Measurements from ENCODE around the gene FGGY. TPM values are rescaled to one million over a fixed set of nuclear protein-coding genes. Genes with fewer than 3 reads are reported as not detected.

Gene FGGY
- total and polyA plus RNA-seq, 2 donors (not counting 3 experiments of a cell fraction or from before 2014, with no cell fraction given): 5.6 to 6.4 TPM

DNA sequence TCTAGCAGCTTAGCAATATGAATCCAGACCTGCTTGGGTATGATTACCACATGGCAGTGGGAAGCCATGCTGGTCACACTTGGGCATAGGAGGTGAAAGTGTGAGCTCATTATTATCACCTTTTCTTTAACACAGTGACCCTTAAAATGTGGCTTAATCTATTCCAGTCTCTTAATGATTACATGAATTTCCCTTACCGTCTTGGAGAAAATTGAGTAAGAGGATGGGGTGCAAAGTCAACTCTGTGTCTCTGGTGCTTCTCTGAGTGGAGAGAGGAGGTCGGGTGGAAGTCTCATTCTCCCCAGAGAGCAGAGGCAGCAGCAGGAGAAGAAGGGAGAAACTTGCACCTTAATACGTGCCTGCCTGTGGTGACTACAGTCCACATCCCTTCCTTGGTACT lies 91.3 kb downstream of the FGGY start:
- no peak for TF ChIP-seq GATA2 (IDR thresholded peaks at IDR 0.05; ENCODE audit: insufficient read depth, insufficient read length, low read depth, low read length)
- TF ChIP-seq JUN (IDR thresholded peaks at IDR 0.05; ENCODE audit: borderline replicate concordance, insufficient read depth, insufficient read length, low read depth): no peak
- no peak for TF ChIP-seq POLR2AphosphoS5 (IDR thresholded peaks at IDR 0.05; ENCODE audit: insufficient read depth, low read depth, low read length)
- TF ChIP-seq POLR2A (IDR thresholded peaks at IDR 0.05; ENCODE audit: low read depth, low read length): no peak
- TF ChIP-seq, protein P1, sequence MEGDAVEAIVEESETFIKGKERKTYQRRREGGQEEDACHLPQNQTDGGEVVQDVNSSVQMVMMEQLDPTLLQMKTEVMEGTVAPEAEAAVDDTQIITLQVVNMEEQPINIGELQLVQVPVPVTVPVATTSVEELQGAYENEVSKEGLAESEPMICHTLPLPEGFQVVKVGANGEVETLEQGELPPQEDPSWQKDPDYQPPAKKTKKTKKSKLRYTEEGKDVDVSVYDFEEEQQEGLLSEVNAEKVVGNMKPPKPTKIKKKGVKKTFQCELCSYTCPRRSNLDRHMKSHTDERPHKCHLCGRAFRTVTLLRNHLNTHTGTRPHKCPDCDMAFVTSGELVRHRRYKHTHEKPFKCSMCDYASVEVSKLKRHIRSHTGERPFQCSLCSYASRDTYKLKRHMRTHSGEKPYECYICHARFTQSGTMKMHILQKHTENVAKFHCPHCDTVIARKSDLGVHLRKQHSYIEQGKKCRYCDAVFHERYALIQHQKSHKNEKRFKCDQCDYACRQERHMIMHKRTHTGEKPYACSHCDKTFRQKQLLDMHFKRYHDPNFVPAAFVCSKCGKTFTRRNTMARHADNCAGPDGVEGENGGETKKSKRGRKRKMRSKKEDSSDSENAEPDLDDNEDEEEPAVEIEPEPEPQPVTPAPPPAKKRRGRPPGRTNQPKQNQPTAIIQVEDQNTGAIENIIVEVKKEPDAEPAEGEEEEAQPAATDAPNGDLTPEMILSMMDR (IDR thresholded peaks at IDR 0.05; ENCODE audit: extremely low read depth in 1 of 2, insufficient read depth in 1 of 2, low read depth in 1 of 2, low read length in 2 of 2): no peak
- no peak for TF ChIP-seq FOS (IDR thresholded peaks at IDR 0.05; ENCODE audit: borderline replicate concordance, insufficient read depth, low read length)
- TF ChIP-seq MYC (IDR thresholded peaks at IDR 0.05; ENCODE audit: low read depth, low read length): no peak
- TF ChIP-seq, protein P2, sequence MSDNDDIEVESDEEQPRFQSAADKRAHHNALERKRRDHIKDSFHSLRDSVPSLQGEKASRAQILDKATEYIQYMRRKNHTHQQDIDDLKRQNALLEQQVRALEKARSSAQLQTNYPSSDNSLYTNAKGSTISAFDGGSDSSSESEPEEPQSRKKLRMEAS (IDR thresholded peaks at IDR 0.05; ENCODE audit: insufficient read depth, insufficient read length): no peak
- TF ChIP-seq EZH2 (IDR thresholded peaks at IDR 0.05; ENCODE audit: borderline replicate concordance, low read depth, low read length, severe bottlenecking): no peak
- H3K4me3 ChIP-seq (replicated peaks in 1 of 3; ENCODE audit: insufficient read depth in 1 of 3, low read depth in 1 of 3, low read length in 3 of 3): no peak overlapping the region
- H3K9me1 ChIP-seq (replicated peaks; ENCODE audit: control insufficient read depth, extremely low read depth, insufficient read depth, low read length): no peaks in the 10 kb centered on the region
- dilution Hi-C loops (cut with MboI; ENCODE audit: extremely low pct_ligation_motif_present, low sequenced_read_pairs) (no loop called here), intact Hi-C loops (cut with micrococcal nuclease) (no loop called here)
- no peaks in the 10 kb centered on the region for H3K79me2 ChIP-seq (ENCODE audit: control insufficient read depth, insufficient read depth, low read length)
- no peaks in the 10 kb centered on the region for H3K9me3 ChIP-seq (replicated peaks; ENCODE audit: control insufficient read depth, insufficient read depth, low read length)
- H4K20me1 ChIP-seq (replicated peaks; ENCODE audit: control insufficient read depth, extremely low read depth, insufficient read depth, low read length): no peaks in the 10 kb centered on the region
- ChIA-PET POLR2A (no interaction called here), CTCF (no interaction called here)
- no peak overlapping the region for H3K4me2 ChIP-seq (ENCODE audit: insufficient read depth, low read length)
- FAIRE-seq: no peak
- no peak overlapping the region for H2AFZ ChIP-seq (ENCODE audit: low read depth, low read length)
- no peak for DNase-seq (ENCODE audit: low read depth, low spot score)
- H3K27me3 ChIP-seq (ENCODE audit: control insufficient read depth in 2 of 2, insufficient read depth in 2 of 2, low read length in 2 of 2): no peaks in the 10 kb centered on the region
- H3K36me3 ChIP-seq (ENCODE audit: control insufficient read depth in 2 of 2, extremely low read depth in 1 of 2, insufficient read depth in 2 of 2, low read length in 2 of 2): no peaks in the 10 kb centered on the region
- no peaks in the 10 kb centered on the region for H3K4me1 ChIP-seq (ENCODE audit: control insufficient read depth, extremely low read depth, insufficient read depth, low read length)
- no peak overlapping the region for H3K9ac ChIP-seq (replicated peaks; ENCODE audit: extremely low read depth, insufficient read depth, low read length)
- no TSS peak for BruUV-seq (replicated peaks)
- H3K27ac ChIP-seq (ENCODE audit: insufficient read depth, low read depth, low read length): no peak overlapping the region

All from endothelial cell of umbilical vein (primary cell).